Measurements from ENCODE around the gene RAB11FIP5. TPM values are rescaled to one million over a fixed set of nuclear protein-coding genes. Genes with fewer than 3 reads are reported as not detected.

Gene RAB11FIP5
- total and polyA plus RNA-seq, 2 of the 4 experiments (the other 2 are of a cell fraction) = 21.5 to 34.5 TPM

DNA sequence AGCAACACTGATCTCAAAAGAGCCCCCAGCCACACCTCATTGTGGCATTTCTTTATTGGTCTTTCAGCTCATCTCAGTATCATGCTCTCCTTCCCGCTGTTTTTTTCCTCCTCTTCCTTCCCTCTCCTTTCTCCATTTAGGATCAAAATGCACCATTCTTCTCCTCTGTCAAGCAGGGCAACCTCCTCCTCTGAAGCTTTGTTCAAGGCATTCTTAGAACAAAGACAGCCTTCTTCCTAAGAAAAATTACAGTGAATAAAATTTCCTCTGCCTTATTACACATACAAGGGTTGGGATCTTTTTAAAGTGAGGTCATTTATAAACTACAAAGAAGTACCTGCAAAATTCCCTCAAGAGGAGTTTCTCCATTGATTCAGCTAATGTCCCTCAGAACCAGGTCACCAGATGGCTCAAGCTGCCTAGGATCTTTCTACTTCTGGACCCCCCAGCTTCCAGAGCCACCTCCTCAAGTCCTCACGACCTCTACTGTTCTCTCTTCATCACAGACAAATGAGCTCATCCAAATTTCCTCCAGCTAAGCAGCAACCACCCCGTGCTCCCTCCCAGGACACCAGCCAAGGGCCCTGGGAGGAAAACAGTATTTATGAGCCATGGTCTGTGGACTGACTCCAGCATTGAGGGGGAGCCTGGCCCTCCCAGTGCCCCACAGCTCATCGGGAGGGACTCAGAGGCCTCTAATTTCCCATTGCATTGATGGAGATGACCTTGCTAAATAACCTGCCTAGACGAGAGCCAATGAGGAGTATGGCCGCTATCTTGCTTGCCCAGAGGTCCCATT is 59.2 kb downstream of the RAB11FIP5 start (continued):
- no peak for TF ChIP-seq SMC3 (IDR thresholded peaks at IDR 0.05; ENCODE audit: low read depth, low read length)

DNA sequence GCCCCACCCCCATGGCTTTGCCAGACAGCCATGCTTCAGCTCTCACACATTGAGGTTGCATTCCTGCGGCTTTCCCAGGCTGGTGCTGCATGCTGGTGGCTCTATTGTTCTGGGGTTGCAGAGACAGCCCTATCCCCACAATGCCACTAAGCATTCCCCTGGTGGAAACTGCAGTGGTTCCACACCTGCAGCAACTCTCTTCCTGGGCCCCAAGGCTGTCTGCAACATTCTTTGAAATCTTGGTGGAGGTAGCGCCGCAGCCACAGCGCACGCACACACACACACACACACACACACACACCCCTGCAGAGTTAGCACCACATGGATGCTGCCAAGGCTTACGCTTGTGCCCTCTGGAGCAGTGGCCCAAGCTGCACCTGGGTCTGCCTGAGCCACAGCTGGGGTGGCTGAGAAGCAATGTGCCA is 62.6 kb downstream of the RAB11FIP5 start:
- BruUV-seq (replicated peaks) = no TSS peak
- peaks cover 0 to 7% of the 10 kb centered on the region in 2 experiments; a peak in 3 of 4 replicates for H3K79me1 ChIP-seq (ENCODE audit: low read depth in 1 of 2, low read length in 2 of 2)
- no peaks in the 10 kb centered on the region for H3K36me3 ChIP-seq (ENCODE audit: control insufficient read depth, insufficient read depth, low read length)
- no peak overlapping the region for H2BK15ac ChIP-seq (ENCODE audit: low read depth, low read length)
- no peak overlapping the region for H3K4me3 ChIP-seq (ENCODE audit: insufficient read depth, low read depth, low read length)
- H2AFZ ChIP-seq (replicated peaks; ENCODE audit: low read length, poor library complexity) = peak overlapping the region; percentile 8
- no peak overlapping the region for H3K4me2 ChIP-seq (ENCODE audit: low read depth, low read length)
- no peak overlapping the region for H3K18ac ChIP-seq (ENCODE audit: low read depth, low read length)
- no peak for ATAC-seq (ENCODE audit: low read depth)
- peaks cover 2% of the 10 kb centered on the region for H3K4me1 ChIP-seq (ENCODE audit: control insufficient read depth, insufficient read depth, low read length)
- intact Hi-C loops (cut with micrococcal nuclease) = no loop called here
- CTCF ChIA-PET = no interaction called here
- dilution Hi-C loops (cut with HindIII; ENCODE audit: low sequenced_read_pairs, unreplicated experiment) = no loop called here
- no peak overlapping the region for H3K56ac ChIP-seq (ENCODE audit: extremely low read depth, insufficient read depth, low read length)
- peak overlapping the region; percentile 12 for H2AK9ac ChIP-seq (replicated peaks; ENCODE audit: low read depth, low read length, poor library complexity)
- in situ Hi-C loops (cut with MboI; ENCODE audit: low sequenced_read_pairs) = no loop called here
- no peaks in the 10 kb centered on the region for H3K27me3 ChIP-seq (ENCODE audit: control insufficient read depth, insufficient read depth, low read length)
- no peak overlapping the region for H2AK5ac ChIP-seq (ENCODE audit: low read depth, low read length)
- H2BK5ac ChIP-seq (ENCODE audit: low read depth, low read length, poor library complexity, severe bottlenecking) = no peak overlapping the region
- no peak for DNase-seq
- H3K4ac ChIP-seq (ENCODE audit: low read depth, low read length) = no peak overlapping the region
- POLR2A ChIA-PET (ENCODE audit: unreplicated experiment) = no interaction called here
- no CpG with 5 or more reads among the region's 6 CpGs for WGBS, 2 experiments (ENCODE audit: extremely low coverage in 2 of 2, insufficient read length in 1 of 2)
- no peaks in the 10 kb centered on the region; the same call in 1 of the 2 replicates for H4K20me1 ChIP-seq (ENCODE audit: insufficient read depth, low read length)
- no peak overlapping the region for H3K14ac ChIP-seq (replicated peaks; ENCODE audit: low read depth, low read length)
- no peak overlapping the region for H4K5ac ChIP-seq (ENCODE audit: low read depth, low read length)
- H2BK120ac ChIP-seq (ENCODE audit: low read depth, low read length) = no peak overlapping the region
- H3K27ac ChIP-seq (ENCODE audit: insufficient read depth, low read length) = no peak overlapping the region
- no peak overlapping the region for H2BK20ac ChIP-seq (ENCODE audit: low read depth, low read length)
- peaks cover 7% of the 10 kb centered on the region; the same call in 1 of the 2 replicates for H3K9me1 ChIP-seq (ENCODE audit: insufficient read depth, low read length)
- no peaks in the 10 kb centered on the region for H3K9me3 ChIP-seq (ENCODE audit: control insufficient read depth, insufficient read depth, low read length)
- H4K91ac ChIP-seq (ENCODE audit: insufficient read depth, low read depth, low read length) = no peak overlapping the region
- no peak overlapping the region for H3K9ac ChIP-seq (ENCODE audit: low read depth, low read length)
- H4K8ac ChIP-seq (ENCODE audit: low read depth in 2 of 2, low read length in 2 of 2) = no peak overlapping the region
- H3K23ac ChIP-seq (ENCODE audit: low read depth, low read length) = no peak overlapping the region
- TF ChIP-seq MAFK (IDR thresholded peaks at IDR 0.05; ENCODE audit: low read depth, low read length) = no peak
- TF ChIP-seq BHLHE40 (IDR thresholded peaks at IDR 0.05; ENCODE audit: low read depth, low read length) = no peak
- TF ChIP-seq, protein P1, sequence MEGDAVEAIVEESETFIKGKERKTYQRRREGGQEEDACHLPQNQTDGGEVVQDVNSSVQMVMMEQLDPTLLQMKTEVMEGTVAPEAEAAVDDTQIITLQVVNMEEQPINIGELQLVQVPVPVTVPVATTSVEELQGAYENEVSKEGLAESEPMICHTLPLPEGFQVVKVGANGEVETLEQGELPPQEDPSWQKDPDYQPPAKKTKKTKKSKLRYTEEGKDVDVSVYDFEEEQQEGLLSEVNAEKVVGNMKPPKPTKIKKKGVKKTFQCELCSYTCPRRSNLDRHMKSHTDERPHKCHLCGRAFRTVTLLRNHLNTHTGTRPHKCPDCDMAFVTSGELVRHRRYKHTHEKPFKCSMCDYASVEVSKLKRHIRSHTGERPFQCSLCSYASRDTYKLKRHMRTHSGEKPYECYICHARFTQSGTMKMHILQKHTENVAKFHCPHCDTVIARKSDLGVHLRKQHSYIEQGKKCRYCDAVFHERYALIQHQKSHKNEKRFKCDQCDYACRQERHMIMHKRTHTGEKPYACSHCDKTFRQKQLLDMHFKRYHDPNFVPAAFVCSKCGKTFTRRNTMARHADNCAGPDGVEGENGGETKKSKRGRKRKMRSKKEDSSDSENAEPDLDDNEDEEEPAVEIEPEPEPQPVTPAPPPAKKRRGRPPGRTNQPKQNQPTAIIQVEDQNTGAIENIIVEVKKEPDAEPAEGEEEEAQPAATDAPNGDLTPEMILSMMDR (conservative IDR thresholded peaks at IDR 0.05; ENCODE audit: low read depth, low read length) = no peak
- no peak for TF ChIP-seq CHD1 (IDR thresholded peaks at IDR 0.05; ENCODE audit: low read depth, low read length)
- no peak for TF ChIP-seq MXI1 (IDR thresholded peaks at IDR 0.05; ENCODE audit: borderline replicate concordance, low read depth, low read length)
- no peak for TF ChIP-seq NFE2L2 (IDR thresholded peaks at IDR 0.05; ENCODE audit: low read depth, low read length)
- no peak for TF ChIP-seq SMC3 (IDR thresholded peaks at IDR 0.05; ENCODE audit: low read depth, low read length)
- TF ChIP-seq, protein P2, sequence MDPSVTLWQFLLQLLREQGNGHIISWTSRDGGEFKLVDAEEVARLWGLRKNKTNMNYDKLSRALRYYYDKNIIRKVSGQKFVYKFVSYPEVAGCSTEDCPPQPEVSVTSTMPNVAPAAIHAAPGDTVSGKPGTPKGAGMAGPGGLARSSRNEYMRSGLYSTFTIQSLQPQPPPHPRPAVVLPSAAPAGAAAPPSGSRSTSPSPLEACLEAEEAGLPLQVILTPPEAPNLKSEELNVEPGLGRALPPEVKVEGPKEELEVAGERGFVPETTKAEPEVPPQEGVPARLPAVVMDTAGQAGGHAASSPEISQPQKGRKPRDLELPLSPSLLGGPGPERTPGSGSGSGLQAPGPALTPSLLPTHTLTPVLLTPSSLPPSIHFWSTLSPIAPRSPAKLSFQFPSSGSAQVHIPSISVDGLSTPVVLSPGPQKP (IDR thresholded peaks at IDR 0.05; ENCODE audit: borderline replicate concordance, low read depth, low read length) = no peak
- no peak for TF ChIP-seq POLR2A (IDR thresholded peaks at IDR 0.05; ENCODE audit: low read depth, low read length)
